ENCODE results near the gene RREB1.

DNA sequence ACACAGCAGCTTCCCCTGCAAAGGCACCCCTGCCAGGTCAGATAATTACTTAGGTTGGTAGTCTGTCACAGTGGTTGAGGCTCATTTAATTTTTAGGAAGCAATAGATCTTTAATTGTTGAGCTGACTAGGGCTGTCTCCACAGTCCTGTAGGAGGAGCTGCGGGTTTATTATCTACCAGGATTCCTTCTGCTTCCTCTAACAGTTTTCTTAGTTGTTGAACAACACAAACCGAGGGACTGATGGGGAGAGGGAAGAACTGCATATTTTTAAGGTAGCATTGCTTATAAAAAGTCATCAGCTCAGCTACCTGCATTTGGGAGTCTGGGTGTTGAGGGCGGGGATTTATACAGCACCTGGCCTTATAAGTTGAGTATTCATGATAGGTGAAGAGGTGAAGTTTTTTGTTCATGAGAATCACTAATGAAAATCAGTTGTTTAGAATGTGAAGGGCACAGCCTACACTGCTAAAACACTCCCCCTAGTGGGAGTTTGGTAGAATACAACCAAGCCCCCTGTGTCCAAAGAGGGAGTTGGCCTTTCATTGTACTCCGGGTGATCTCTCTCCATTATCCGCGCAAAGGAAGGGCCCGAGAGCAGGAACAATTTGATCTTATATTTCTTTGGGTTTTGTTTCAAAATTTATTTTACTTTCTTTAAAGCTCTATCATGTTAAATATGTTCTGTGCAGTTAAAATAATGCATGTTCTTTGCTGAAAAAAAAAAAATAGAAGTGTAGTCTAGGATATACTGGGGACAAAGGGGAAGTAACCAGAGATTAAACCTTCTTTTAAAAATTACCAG lies 135.6 kb downstream of the RREB1 start:
- TF ChIP-seq, protein P1, sequence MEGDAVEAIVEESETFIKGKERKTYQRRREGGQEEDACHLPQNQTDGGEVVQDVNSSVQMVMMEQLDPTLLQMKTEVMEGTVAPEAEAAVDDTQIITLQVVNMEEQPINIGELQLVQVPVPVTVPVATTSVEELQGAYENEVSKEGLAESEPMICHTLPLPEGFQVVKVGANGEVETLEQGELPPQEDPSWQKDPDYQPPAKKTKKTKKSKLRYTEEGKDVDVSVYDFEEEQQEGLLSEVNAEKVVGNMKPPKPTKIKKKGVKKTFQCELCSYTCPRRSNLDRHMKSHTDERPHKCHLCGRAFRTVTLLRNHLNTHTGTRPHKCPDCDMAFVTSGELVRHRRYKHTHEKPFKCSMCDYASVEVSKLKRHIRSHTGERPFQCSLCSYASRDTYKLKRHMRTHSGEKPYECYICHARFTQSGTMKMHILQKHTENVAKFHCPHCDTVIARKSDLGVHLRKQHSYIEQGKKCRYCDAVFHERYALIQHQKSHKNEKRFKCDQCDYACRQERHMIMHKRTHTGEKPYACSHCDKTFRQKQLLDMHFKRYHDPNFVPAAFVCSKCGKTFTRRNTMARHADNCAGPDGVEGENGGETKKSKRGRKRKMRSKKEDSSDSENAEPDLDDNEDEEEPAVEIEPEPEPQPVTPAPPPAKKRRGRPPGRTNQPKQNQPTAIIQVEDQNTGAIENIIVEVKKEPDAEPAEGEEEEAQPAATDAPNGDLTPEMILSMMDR (IDR thresholded peaks at IDR 0.05), result peak; percentile 81 to 85
- TF ChIP-seq EP300 (IDR thresholded peaks at IDR 0.05) (no peak), POLR2AphosphoS5 (IDR thresholded peaks at IDR 0.05) (no peak)

Measured in suprapubic skin (tissue), 4 donors.